Measurements from ENCODE around the gene CTBP1.

GRCh38 chr4:1170156-1170975, 78.6 kb downstream of the CTBP1 start:
- no peak for TF ChIP-seq POLR2A (IDR thresholded peaks at IDR 0.05)
- no peak for TF ChIP-seq CTCF (IDR thresholded peaks at IDR 0.05)
- no peak for TF ChIP-seq POLR2AphosphoS5 (IDR thresholded peaks at IDR 0.05)
